IMR-90 (cell line): ENCODE results near the gene CSPG5. TPM values are rescaled to one million over a fixed set of nuclear protein-coding genes. Genes with fewer than 3 reads are reported as not detected.

Experiments used
- ATAC-seq: fragments of 200-7000 bp; cut with Tn5 transposase; 2 replicates; pipeline ENCODE4 v1.9.1; 2020; ENCODE audit warnings: low read depth, mild to moderate bottlenecking, moderate library complexity
- BruUV-seq: library from RNA; stranded (reverse); fragments of 400-500 nt; replicated peaks from 2 replicates; lab custom pipeline; 2021; lab: Mats Ljungman, UMichigan
- CTCF ChIA-PET: fragments of 300-600 bp; formaldehyde crosslinking; extraction: SDS; loops from one replicate; lab custom pipeline; 2021; ENCODE audit warnings: antibody characterized with exemption; lab: Yijun Ruan, JAX
- POLR2A ChIA-PET: fragments of 300-600 bp; sonication (Branson Sonifier 250); formaldehyde crosslinking; loops from one replicate; lab custom pipeline; 2022; ENCODE audit warnings: antibody characterized with exemption; ENCODE audit not compliant: unreplicated experiment; lab: Charles Lee
- DNase-seq: peaks from one replicate; pipeline ENCODE4 v3.0.0; 2013
- H2AFZ ChIP-seq: replicated peaks from 2 replicates; pipeline ENCODE3; 2013; ENCODE audit warnings: low read length, mild to moderate bottlenecking; ENCODE audit not compliant: poor library complexity
- H2AK5ac ChIP-seq: 2 replicates; pipeline ENCODE4 v1.6.1; 2013; ENCODE audit warnings: low read depth, low read length, inconsistent platforms
- H2AK9ac ChIP-seq: replicated peaks from 2 replicates; pipeline ENCODE3; 2013; ENCODE audit warnings: mild to moderate bottlenecking, low read depth, low read length, moderate library complexity; ENCODE audit not compliant: poor library complexity
- H2BK120ac ChIP-seq: 2 replicates; pipeline ENCODE4 v1.6.1; 2013; ENCODE audit warnings: low read depth, low read length, inconsistent platforms
- H2BK15ac ChIP-seq: 3 replicates; pipeline ENCODE4 v1.6.1; 2013; ENCODE audit warnings: low read depth, low read length, inconsistent platforms
- H2BK20ac ChIP-seq: 2 replicates; pipeline ENCODE4 v1.6.1; 2013; ENCODE audit warnings: low read depth, mild to moderate bottlenecking, inconsistent platforms, low read length, moderate library complexity
- H2BK5ac ChIP-seq: 2 replicates; pipeline ENCODE4 v1.6.1; 2013; ENCODE audit warnings: mild to moderate bottlenecking, low read depth, low read length, inconsistent platforms; ENCODE audit not compliant: poor library complexity, severe bottlenecking
- H3K14ac ChIP-seq: replicated peaks from 2 replicates; pipeline ENCODE4 v1.6.1; 2013; ENCODE audit warnings: low read depth, low read length, inconsistent platforms
- H3K18ac ChIP-seq: 2 replicates; pipeline ENCODE4 v1.6.1; 2013; ENCODE audit warnings: low read depth, low read length, control low read depth
- H3K23ac ChIP-seq: 2 replicates; pipeline ENCODE4 v1.6.1; 2013; ENCODE audit warnings: low read depth, low read length, inconsistent platforms
- H3K27ac ChIP-seq: 2 replicates; pipeline ENCODE4 v1.5.1; 2013; ENCODE audit warnings: mild to moderate bottlenecking, control low read depth, low read length; ENCODE audit not compliant: insufficient read depth
- H3K27me3 ChIP-seq: 2 replicates; pipeline ENCODE4 v1.6.1; 2013; ENCODE audit warnings: low read length; ENCODE audit not compliant: control insufficient read depth, insufficient read depth
- H3K36me3 ChIP-seq: 2 replicates; pipeline ENCODE4 v1.6.1; 2013; ENCODE audit warnings: low read length, mixed read lengths; ENCODE audit not compliant: control insufficient read depth, insufficient read depth
- H3K4ac ChIP-seq: 2 replicates; pipeline ENCODE4 v1.6.1; 2013; ENCODE audit warnings: low read depth, low read length, inconsistent platforms
- H3K4me1 ChIP-seq: 2 replicates; pipeline ENCODE4 v1.6.1; 2013; ENCODE audit warnings: low read length, mixed read lengths; ENCODE audit not compliant: control insufficient read depth, insufficient read depth
- H3K4me2 ChIP-seq: 2 replicates; pipeline ENCODE4 v1.6.1; 2013; ENCODE audit warnings: low read depth, mild to moderate bottlenecking, control low read depth, low read length, moderate library complexity
- H3K4me3 ChIP-seq: 2 replicates; pipeline ENCODE4 v1.5.1; 2013; ENCODE audit warnings: low read depth, mild to moderate bottlenecking, control low read depth, low read length, moderate library complexity; ENCODE audit not compliant: insufficient read depth
- H3K56ac ChIP-seq: 2 replicates; pipeline ENCODE4 v1.6.1; 2013; ENCODE audit warnings: low read length, inconsistent platforms; ENCODE audit not compliant: insufficient read depth; ENCODE audit errors: extremely low read depth
- H3K79me1 ChIP-seq, 2 experiments: 2 replicates each; pipeline ENCODE4 v1.6.1; 2013; ENCODE audit warnings: low read length in 2 of 2, inconsistent platforms in 1 of 2, low read depth in 1 of 2
- H3K9ac ChIP-seq: 2 replicates; pipeline ENCODE4 v1.6.1; 2013; ENCODE audit warnings: low read depth, low read length, control low read depth
- H3K9me1 ChIP-seq: 2 replicates; pipeline ENCODE4 v1.6.1; 2013; ENCODE audit warnings: low read length, inconsistent platforms; ENCODE audit not compliant: insufficient read depth
- H3K9me3 ChIP-seq: 2 replicates; pipeline ENCODE4 v1.6.1; 2013; ENCODE audit warnings: low read length; ENCODE audit not compliant: control insufficient read depth, insufficient read depth
- H4K20me1 ChIP-seq: 2 replicates; pipeline ENCODE4 v1.6.1; 2013; ENCODE audit warnings: low read length, inconsistent platforms; ENCODE audit not compliant: insufficient read depth
- H4K5ac ChIP-seq: 2 replicates; pipeline ENCODE4 v1.6.1; 2013; ENCODE audit warnings: mild to moderate bottlenecking, low read depth, low read length, control low read depth
- H4K8ac ChIP-seq, 2 experiments: 2 replicates each; pipeline ENCODE4 v1.6.1; 2013; ENCODE audit warnings: low read depth in 2 of 2, low read length in 2 of 2, control low read depth in 1 of 2, inconsistent platforms in 1 of 2
- H4K91ac ChIP-seq: 2 replicates; pipeline ENCODE4 v1.6.1; 2013; ENCODE audit warnings: low read depth, low read length, inconsistent platforms; ENCODE audit not compliant: insufficient read depth
- USF2 ChIP-seq: fragments of 150-350 bp; IDR thresholded peaks from 2 replicates; pipeline ENCODE4 v1.6.1; 2017; ENCODE audit warnings: mild to moderate bottlenecking, antibody characterized with exemption, low read length, low read depth
- WGBS, 2 experiments: methylation state at CpG; one replicate each; pipeline versions ENCODE4 v1.1.5 to v1.1.7; 2013; ENCODE audit warnings: missing lambda C conversion rate in 2 of 2; ENCODE audit not compliant: insufficient read length in 1 of 2; ENCODE audit errors: extremely low coverage in 2 of 2; 5-methylcytosine and 5-hydroxymethylcytosine counted together
- dilution Hi-C: fragments of 300-500 bp; cut with HindIII; formaldehyde crosslinking; loops from one replicate; pipeline ENCODE4 v1.14.3; 2018; ENCODE audit warnings: low sequenced_read_pairs; ENCODE audit not compliant: unreplicated experiment
- in situ Hi-C: fragments of 300-500 bp; cut with MboI; formaldehyde crosslinking; loops from 3 replicates; pipeline ENCODE4 v1.14.3; 2019; ENCODE audit warnings: low sequenced_read_pairs, inconsistent platforms, mixed read lengths
- intact Hi-C: fragments of 100-400 bp; cut with micrococcal nuclease; formaldehyde crosslinking; loops from 2 replicates; pipeline ENCODE4 v1.10.0; 2022
- polyA plus RNA-seq, 3 experiments: library from polyadenylated mRNA; depleted of rRNA; stranded (reverse); fragments of >200 nt; gene quantifications; 2 replicates each; pipeline ENCODE4 v1.2.3, GENCODE V29; 2012; ENCODE audit warnings: low replicate concordance in 1 of 3
- total RNA-seq: library from RNA; depleted of rRNA; stranded (reverse); fragments of >200 nt; gene quantifications from 2 replicates; pipeline ENCODE4 v1.2.3, GENCODE V29; 2012
- TF ChIP-seq, protein P1 (sequence below): conservative IDR thresholded peaks from 2 replicates; pipeline ENCODE4 v1.5.1; 2012; ENCODE audit warnings: mild to moderate bottlenecking, low read depth, low read length, improper control_type of control experiment

The CSPG5 gene
- total and polyA plus RNA-seq, 2 of the 4 experiments (the other 2 are of a cell fraction): under 0.01 to 0.10 TPM

- H4K8ac ChIP-seq: no peak overlapping the region
- no peak overlapping the region for H3K18ac ChIP-seq
- no peak overlapping the region for H3K4me2 ChIP-seq
- H2BK20ac ChIP-seq: no peak overlapping the region
- ChIA-PET POLR2A (no interaction called here), CTCF (no interaction called here)
- dilution Hi-C loops: no loop called here
- H4K91ac ChIP-seq: no peak overlapping the region
- no peak overlapping the region for H3K9ac ChIP-seq
- no peaks in the 10 kb centered on the region for H3K9me3 ChIP-seq
- no peak for TF ChIP-seq USF2
- TF ChIP-seq, protein P1, sequence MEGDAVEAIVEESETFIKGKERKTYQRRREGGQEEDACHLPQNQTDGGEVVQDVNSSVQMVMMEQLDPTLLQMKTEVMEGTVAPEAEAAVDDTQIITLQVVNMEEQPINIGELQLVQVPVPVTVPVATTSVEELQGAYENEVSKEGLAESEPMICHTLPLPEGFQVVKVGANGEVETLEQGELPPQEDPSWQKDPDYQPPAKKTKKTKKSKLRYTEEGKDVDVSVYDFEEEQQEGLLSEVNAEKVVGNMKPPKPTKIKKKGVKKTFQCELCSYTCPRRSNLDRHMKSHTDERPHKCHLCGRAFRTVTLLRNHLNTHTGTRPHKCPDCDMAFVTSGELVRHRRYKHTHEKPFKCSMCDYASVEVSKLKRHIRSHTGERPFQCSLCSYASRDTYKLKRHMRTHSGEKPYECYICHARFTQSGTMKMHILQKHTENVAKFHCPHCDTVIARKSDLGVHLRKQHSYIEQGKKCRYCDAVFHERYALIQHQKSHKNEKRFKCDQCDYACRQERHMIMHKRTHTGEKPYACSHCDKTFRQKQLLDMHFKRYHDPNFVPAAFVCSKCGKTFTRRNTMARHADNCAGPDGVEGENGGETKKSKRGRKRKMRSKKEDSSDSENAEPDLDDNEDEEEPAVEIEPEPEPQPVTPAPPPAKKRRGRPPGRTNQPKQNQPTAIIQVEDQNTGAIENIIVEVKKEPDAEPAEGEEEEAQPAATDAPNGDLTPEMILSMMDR: no peak
- DNase-seq (no peak), ATAC-seq (no peak)
- H2BK120ac ChIP-seq: no peak overlapping the region
- WGBS, 2 experiments: no CpG with 5 or more reads among the region's 6 CpGs
- H3K9me1 ChIP-seq: 0 out of 2 replicates have a peak, but pooled peaks cover 4% of the 10 kb centered on the region
- H3K79me1 ChIP-seq: peaks cover 5 to 8% of the 10 kb centered on the region in 2 experiments; a peak in 2 of 4 replicates
- no peak overlapping the region for H4K5ac ChIP-seq
- H3K27ac ChIP-seq: no peak overlapping the region
- no peak overlapping the region for H2AK5ac ChIP-seq
- no peak overlapping the region for H3K4me3 ChIP-seq
- no peak overlapping the region for H3K56ac ChIP-seq
- no peaks in the 10 kb centered on the region for H3K27me3 ChIP-seq
- H2BK15ac ChIP-seq: no peak overlapping the region
- H3K4me1 ChIP-seq: no peaks in the 10 kb centered on the region
- in situ Hi-C loops: no loop called here
- no peak overlapping the region for H2AK9ac ChIP-seq
- H3K23ac ChIP-seq: no peak overlapping the region
- intact Hi-C loops: no loop called here
- H3K36me3 ChIP-seq: peaks cover 38% of the 10 kb centered on the region
- no TSS peak for BruUV-seq
- no peaks in the 10 kb centered on the region; the same call in 1 of the 2 replicates for H4K20me1 ChIP-seq
- H3K4ac ChIP-seq: no peak overlapping the region
- H2AFZ ChIP-seq: no peak overlapping the region
- H2BK5ac ChIP-seq: no peak overlapping the region
- H3K14ac ChIP-seq: no peak overlapping the region
Measured at GRCh38 chr3:47628426-47628825, 49.8 kb upstream of the CSPG5 start.
